Measurements from ENCODE around the gene KCNF1.

DNA sequence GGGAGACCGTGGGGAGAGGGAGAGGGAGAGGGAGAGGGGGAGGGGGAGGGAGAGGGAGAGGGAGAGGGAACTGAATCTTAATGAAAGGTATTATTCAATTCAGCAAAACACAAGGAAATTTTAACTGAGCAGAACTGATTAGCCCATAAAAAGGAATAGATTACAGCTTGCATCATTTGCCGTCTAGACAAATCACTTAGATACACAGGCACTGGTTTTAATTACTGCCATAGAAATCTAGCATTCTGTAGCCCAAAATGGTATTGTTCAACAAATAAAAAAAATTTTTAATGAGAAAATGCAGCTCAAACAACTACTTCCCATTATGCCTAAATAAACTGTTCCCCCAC lies 7.9 kb upstream of the KCNF1 start:
- no peak for TF ChIP-seq POU2F2 (IDR thresholded peaks at IDR 0.05; ENCODE audit: low read depth, low read length)
- no peak for TF ChIP-seq TAF1 (IDR thresholded peaks at IDR 0.05; ENCODE audit: low read depth, low read length)
- no peak for TF ChIP-seq POLR2A (IDR thresholded peaks at IDR 0.05; ENCODE audit: low read depth, low read length)
- no peak for TF ChIP-seq POLR2AphosphoS5 (IDR thresholded peaks at IDR 0.05; ENCODE audit: low read depth, low read length)
- no peak for TF ChIP-seq SPI1 (IDR thresholded peaks at IDR 0.05; ENCODE audit: low read depth, low read length)
